ENCODE measurements around the gene P2RY11.

DNA sequence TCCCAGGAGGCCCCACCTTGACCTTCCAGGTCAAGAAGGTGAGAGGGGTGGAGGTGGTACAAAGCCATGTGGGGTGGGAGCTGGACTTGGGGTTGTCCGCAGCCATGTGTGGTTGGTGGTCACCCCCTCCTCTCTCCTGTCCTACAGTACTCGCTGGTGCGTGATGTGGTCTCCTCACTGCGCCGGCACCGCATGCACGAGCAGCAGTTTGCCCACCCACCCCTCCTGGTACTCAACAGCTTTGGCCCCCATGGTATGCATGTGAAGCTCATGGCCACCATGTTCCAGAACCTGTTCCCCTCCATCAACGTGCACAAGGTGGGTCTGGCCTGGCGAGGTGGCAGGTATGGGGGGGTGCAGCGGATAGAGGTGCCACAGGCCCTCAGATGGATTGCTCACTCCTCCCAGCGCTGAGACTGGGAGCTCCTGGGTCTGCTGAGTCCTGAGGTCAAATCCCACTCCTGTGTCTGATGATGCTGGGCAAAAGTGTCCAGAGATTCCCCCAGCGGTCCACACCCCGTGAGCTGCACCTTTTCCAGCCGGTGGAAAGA lies 3.6 kb upstream of the P2RY11 start:
- no peak for TF ChIP-seq CTCF (IDR thresholded peaks at IDR 0.05)
- TF ChIP-seq POLR2A (IDR thresholded peaks at IDR 0.05): no peak
- no peak for TF ChIP-seq EP300 (IDR thresholded peaks at IDR 0.05)
- TF ChIP-seq POLR2AphosphoS5 (IDR thresholded peaks at IDR 0.05): no peak

All from suprapubic skin (tissue), 4 donors.